Vagina (tissue), 2 donors: ENCODE measurements around the gene CNFN.

ENCODE experiments used
- CTCF ChIP-seq, 3 experiments: fragments of 450-650 bp in 2 of 3; fragments of 200-600 bp in 1 of 3; sonication (generic) in 1 of 3; IDR thresholded peaks; one replicate each; pipeline ENCODE4 v1.5.1; 2017 to 2019; ENCODE audit warnings: antibody characterized with exemption in 3 of 3, mild to moderate bottlenecking in 2 of 3, moderate library complexity in 2 of 3
- POLR2A ChIP-seq, 2 donors: fragments of 450-650 bp; IDR thresholded peaks; one replicate each; pipeline ENCODE4 v1.6.1; 2017; ENCODE audit warnings: antibody characterized with exemption in 2 of 2, mild to moderate bottlenecking in 2 of 2, moderate library complexity in 2 of 2
- POLR2AphosphoS5 ChIP-seq, 2 donors: sonication (generic); formaldehyde crosslinking; IDR thresholded peaks; one replicate each; pipeline ENCODE4 v1.9.0; 2017; ENCODE audit warnings: antibody characterized with exemption in 2 of 2, mild to moderate bottlenecking in 2 of 2, low read depth in 1 of 2; ENCODE audit not compliant: insufficient read depth in 1 of 2

- no peak for TF ChIP-seq CTCF (IDR thresholded peaks at IDR 0.05)
- no peak for TF ChIP-seq POLR2A (IDR thresholded peaks at IDR 0.05)
- no peak for TF ChIP-seq POLR2AphosphoS5 (IDR thresholded peaks at IDR 0.05; ENCODE audit: insufficient read depth in 1 of 2, low read depth in 1 of 2)
These were observed 22.1 kb upstream of the CNFN start for GRCh38 chr19:42412227-42412626.
